GM21367 (cell line): ENCODE results near the gene FAM149A.

Experiments used
- ATAC-seq: cut with Tn5 transposase; IDR thresholded peaks from one replicate; pipeline ENCODE4 v1.9.1; 2021; ENCODE audit not compliant: unreplicated experiment

FAM149A gene

DNA sequence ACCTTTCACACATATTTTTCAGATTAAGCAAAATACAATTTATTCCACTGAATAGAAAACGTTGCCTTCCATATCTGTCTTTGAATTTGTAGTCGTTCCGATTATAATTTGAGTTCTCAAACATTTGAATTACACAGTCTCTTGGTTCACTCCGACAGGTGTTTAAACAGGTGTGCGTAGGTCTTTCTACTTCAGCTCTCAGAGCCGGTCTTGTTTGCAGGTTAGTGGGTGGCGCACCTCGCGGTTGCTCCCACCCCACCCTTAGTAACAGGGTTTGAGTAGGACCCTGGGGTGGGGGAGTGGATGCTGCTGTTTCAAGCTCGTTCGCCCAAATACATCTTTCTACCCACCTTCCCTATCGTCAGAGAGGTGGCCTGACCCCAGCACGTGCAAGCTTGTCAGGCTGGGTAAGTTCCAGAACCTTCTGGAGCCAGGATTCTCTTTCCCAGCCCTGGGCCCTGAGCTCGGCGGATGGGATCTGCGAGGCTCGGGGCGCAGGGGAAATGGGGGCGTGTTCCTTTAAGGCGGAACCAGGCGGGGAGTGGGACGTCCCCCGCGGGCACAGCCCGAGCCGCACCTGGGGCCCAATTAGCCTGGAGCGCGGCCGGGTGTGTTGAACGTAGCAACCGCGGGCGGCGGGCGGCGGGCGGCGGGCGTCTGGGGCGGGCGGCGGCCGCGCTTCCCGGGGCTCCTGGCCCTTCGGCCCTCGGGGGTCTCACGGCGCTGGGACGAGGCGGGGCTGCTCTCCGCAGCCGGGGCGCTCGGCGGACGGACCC, at the start of gene FAM149A:
Gene FAM149A (plus strand): TSS at position 591 of the 776 bp plus-strand sequence.
- ATAC-seq, result peak; percentile 52

DNA sequence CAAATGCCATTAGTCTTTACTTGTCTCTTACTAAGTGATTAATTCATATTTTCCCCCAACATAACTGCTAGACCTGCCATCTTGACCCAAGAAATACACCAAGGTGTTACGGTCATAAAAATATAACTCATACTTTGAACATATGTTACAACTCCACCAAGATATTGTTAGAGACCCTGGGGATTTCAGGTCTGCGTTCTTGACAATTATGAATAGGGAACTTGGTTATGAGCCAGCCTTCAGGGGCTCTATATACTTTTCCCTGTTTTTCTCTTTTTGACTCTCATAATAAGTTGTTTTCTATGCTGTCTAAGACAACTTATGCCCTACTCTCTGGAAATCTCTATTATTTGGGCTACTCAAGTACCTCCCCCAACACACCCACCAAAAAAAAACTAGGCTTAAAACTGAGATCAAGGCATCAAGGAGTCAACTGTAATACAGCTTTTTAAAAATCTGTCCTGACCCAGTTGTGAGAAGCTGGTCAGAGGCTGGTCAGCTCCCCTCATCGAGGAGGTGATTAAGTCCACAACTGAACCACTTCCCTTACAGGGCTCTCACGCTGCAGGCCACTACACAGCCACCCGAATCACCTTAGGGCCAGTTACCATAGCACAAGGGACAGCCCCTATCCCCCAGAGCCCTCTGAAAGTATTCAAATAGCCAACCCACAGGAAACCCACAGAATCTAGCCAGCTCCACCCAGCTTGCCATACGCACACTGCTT, 46.1 kb upstream of the FAM149A start:
- ATAC-seq, result peak; percentile 100

DNA sequence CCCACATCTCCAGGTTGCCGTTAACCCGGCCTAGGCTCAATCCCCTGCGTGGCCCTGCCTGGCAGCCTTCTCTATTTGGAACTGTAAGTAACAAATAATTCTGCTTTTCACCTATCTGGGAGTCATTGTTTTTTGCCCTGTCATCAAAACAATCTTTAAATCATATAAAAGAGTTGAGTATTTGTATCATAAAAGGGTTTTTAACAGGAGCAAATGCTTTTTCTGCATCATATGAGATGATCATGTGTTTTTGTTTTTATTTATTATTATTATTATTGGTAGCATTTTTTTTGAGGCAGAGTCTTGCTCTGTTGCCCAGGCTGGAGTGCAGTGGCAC, 45.6 kb upstream of the FAM149A start:
- no peak for ATAC-seq

DNA sequence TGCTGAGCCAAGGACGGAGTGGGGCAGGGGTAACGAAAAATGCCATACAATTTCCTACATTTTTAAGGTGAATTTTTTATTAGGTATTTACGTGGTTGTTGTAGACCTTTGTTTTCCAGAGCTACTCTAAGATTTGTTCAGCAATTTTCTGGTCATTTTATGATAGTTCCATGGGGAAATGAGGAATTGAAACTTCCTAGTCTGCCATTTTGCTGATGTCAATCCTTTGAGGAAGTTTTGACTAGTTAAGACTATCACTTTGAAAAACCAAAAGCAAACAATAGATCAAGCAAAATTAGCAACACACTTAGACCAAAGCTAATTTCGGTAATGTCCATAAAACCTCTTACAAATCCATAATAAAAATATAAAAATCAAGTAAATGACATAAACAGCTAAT, 42.6 kb upstream of the FAM149A start:
- no peak for ATAC-seq

DNA sequence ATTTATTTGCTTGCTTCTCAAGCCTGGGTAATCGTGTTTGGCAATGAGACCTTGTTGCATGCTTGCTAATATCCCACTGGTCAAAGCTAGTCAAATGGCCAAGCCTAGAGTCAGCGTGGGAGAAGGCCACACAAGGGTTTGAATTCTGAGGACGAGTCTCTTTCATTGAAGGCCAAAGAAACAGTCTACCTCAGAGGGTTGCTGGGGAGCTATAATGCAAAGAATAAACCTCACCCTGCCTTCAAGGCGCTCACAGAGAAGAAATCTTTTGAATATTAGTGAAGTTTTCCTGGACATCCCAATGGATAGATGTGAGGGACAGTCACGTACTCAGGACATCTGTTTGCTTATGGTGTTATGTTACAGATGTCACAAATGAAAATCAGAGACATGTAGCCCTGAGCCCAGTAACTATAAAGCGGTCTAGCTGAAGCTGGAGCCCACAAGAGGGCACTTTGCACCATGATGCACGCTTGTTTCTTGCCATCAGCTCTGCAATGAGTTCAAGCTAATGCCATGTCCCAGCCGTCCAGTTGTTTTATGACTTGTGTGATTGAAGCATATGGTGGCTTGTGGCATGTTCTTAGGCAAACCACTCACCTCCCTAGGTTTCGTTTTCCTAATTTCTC, 36.6 kb upstream of the FAM149A start:
- ATAC-seq, result peak; percentile 94

DNA sequence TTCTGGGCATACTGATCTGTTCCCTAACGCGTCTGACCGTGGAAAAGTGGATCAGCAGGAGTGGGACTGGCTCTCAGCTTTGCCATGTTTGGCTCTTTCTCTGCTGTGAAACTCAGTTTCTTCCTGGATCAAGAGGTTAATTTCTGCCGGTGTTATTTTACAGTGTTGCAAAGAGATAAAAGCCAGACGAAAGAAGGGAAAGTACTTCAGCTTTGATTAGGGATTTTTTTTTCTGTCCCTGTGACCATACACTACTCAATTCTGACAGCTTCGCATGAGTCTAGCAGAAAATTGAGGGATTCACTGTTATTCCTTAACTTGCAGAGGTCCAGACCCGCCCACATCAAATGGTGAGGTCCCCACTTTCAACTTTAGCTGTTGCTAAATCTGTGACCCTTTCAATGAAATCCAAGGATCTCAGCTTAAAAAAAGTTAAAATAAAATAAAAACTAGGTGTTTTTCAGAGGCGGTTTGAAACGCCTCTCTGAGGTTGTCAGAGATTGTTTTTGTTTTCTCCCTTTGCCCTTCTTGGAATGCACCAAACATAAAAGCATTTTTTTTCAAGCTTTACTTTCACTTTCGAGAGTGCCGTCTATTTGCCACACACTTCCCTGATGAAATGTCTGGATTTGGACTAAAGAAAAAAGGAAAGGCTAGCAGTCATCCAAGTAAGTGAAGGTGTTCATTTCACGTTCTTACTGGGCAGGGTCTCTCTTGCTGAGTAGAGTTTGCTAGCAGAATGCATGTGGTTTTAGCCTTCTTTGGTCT, 35.7 kb upstream of the FAM149A start, which contains the start of gene TLR3:
Gene TLR3 (plus strand): TSS at position 576 of the 768 bp plus-strand sequence. CDS start 7,464 bp downstream, outside the sequence.
- ATAC-seq, result peak; percentile 30

DNA sequence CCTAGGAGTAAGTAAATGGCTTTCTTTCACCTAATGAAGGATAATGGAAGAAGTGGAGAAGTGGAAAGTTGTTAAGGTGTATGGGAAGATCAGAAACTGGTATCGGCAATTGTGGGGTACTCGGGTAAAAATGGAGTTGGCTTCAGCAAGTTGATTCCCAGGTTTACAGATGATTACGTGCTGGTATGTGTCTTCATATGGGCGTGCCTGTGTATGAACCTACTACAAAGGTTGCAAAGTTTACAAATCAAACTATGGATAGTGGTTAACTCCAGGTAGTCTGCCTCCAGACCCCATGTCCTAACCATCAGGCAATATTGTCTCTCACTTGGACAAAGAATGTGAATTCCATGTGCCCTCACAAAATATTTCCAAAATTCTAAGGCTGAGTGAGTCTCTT, 34.8 kb upstream of the FAM149A start:
- ATAC-seq, result no peak

DNA sequence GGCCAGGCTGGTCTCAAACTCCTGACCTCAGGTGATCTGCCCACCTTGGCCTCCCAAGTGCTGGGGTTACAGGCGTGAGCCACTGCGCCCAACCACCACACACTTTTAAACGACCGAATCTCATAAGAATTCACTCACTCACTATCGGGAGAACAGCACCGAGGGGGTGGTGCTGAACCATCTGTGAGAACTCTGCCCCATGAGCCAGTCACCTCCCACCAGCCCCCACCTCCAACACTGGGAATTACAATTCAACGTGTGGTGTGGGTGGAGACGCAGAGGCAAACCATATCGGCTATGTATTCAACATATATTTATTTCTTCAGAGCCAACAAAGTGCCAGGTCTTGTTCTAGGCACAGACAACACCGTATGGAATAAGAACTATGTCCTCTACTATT, 32.0 kb upstream of the FAM149A start:
- ATAC-seq, result no peak

DNA sequence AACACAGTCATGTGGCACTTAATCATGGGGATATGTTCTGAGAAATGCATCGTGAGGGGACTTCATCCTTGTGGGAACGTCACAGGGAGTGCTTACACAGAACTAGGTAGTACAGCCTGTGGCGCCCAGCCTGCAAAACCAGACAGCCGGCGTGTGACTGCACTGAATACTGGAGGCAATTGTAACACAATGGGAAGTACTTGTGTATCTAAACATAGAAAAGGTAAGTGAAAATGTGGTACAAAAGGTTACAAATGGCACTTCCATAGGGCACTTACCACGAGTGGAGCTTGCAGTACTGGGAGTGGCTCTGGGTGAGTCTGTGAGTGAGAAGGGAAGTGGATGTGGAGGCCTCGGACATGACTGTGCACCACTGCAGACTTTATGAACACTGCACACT, 30.3 kb upstream of the FAM149A start:
- no peak for ATAC-seq

DNA sequence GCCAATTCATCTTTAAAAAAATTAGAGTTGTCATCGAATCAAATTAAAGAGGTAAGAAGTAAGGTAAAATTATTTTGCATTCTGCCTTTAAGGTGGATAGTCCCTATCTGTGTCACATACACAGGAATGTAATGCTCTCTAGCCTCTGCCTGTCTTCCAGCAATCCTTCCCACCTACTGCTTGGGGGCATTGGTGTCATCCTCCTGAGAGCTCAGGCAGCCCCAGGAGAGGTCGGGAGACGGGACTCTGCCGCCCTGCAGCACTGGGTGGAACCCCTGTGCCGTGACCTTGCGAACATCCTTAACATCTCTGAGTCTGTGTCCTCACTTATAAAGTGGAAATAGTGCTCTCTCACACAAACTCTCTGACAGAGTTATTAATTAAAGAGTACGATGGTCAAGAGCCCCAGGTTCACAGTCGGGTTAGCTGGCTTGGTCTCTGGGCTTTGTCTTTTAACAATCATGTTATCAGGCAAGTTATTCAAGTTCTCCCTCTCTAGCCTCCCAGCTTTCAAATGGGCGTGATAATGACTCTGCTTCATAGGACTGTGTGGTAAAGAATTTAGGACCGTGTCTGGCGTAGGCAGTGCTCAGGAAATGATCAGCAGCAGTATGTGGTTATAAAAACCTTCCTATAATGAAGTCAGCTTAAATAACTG, 25.4 kb upstream of the FAM149A start:
- no peak for ATAC-seq

DNA sequence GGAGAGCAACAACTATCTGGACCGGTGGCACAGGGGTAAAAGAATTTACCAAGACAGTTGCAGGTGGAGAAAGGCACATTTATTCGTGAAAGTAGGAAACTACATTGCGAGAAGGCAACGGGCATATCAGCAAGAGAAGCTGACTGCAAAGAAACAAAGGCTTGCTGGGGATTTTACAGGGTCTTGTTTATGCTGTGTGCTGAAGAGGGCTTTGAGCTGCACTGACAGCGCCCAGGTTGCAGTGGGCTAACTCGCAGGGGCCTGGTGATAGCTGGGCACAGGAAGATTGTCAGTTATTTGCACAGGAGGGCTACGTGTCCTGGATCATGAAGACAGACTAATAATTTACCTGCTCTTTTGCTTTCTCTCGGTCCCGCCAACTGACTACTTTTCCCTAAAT, 24.8 kb upstream of the FAM149A start:
- ATAC-seq, result no peak

DNA sequence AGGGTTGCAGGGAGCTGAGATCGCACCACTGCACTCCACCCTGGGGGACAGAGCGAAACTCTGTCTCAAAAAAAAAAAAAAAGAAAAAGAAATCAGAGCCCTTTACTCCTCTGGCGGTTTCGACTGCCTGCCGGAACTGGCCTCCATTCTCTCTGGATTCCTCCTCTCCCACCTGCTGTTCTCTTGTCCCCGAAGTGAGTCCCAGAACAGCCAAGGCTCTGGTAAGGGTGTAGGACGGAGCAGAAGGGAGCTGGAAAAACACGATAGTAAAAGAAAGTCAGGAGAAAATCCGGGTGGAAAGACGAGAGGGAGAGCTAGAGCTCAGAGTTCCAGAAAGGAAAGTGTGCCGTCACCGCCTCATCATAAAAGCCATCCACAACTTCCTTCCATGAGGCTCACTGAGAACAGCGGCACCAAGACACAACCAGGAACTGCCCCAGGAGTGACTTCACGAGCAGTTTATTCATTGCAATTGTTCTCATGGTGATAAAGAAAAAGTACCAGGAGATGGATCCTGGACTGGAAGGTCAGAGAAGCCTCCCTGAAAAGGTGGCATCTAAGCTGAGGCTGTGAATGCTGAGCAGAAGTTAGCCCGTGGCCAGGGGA, 23.2 kb upstream of the FAM149A start:
- no peak for ATAC-seq

DNA sequence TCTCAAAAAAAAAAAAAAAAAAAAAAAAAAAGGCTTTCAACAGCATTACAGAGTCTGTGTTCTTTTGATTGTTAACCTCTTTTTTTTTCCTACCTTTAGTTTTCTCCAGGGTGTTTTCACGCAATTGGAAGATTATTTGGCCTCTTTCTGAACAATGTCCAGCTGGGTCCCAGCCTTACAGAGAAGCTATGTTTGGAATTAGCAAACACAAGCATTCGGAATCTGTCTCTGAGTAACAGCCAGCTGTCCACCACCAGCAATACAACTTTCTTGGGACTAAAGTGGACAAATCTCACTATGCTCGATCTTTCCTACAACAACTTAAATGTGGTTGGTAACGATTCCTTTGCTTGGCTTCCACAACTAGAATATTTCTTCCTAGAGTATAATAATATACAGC, 22.3 kb upstream of the FAM149A start:
- ATAC-seq, result no peak

DNA sequence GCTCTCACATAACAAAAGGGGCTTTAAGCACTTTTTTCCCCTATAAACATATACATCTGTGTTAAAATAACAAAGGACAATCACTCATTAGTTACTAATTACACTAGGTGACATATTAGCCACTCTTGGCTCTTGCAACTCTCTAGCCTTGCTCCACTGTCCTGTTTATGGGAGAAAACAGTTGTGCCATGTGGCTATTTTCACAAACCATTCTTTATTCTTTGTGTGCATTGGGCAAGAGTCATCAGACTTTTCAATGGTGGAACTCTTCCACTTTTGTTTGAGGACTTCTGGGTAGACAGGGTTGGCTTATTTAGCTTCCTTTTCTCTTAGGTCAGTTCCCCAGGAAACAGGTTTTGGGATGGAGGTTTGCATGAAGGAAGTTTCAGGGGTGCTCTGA, 16.0 kb upstream of the FAM149A start:
- no peak for ATAC-seq

DNA sequence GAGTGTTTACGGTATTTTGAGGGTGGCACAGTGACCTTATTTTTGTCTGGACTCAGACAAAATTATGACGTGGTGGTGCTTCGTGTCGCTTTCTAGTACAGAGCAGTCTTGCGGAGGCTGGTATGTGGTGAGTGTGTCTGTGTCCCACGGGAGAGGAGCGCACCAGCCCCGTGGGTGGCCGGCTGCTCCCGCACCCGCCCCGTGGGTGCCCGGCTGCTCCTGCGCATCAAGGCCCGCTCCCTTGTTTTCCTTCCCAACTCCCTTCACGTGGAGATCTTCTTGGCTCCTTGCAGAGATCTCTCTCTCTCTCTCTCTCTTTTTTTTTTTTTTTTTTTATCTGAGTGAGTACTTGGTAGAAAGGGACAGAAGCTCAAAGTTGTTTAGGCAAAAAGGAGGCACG, 12.2 kb upstream of the FAM149A start:
- no peak for ATAC-seq

DNA sequence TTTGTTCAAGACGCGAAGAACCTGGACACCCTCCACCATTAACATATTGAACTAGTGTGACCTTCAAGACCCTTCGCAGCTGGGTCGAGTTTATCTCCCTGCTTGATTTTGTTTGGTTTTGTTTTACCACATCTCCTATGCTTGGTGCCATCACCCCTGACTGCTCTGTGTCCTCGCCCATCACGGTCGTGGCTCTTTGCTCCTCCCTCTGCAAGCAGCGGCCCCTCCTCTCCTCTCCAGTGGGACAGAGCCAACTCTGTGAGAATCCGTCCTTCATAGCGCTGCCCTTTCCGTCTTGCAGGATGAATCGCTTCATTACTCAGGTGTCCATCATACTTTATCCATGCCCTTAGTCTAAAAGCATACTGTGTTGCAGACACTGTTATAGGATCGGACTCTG, 9.1 kb upstream of the FAM149A start:
- ATAC-seq, result no peak

DNA sequence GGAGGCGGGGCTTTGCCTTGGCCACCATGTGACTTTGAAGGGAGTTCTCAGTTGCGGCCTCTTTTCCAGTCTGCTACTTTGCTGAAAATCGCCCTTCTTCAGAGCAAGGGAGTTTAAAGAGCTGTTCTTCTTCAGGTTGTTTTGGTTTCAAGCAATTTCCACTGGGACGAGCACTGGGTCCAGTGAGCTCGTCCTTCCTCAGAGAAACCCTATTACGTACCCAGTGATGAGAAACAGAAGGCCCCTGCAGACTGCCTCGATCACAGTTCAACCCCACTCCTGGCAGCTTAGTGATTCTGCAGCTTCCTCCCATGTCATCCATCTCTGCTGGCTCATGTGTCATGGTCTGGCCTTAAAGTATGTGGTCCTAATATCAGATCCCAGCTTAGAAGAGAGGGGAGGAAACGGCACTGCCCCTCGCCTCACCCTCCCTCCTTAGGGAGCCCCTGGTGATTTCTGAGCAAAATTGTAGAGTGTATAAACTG, 7.8 kb upstream of the FAM149A start:
- ATAC-seq, result no peak

DNA sequence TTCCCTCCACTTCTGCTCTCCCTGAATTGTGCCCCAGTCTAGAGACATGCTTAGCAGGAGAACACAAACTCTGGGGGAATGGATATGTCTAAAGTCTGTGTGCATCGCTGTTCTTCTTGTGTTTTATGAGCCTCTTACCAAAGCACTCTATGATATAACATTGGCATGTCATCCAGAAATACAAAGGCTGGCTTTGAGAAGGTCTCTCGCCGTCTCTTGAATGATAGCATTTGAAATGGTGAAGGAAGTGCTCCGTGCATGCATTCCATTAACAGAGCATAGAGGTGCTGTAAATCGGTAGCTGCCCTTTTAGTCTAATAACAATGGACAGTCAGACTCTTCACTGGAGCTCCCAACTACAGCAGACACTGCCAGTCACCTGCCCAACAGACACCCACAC, 7.1 kb upstream of the FAM149A start:
- no peak for ATAC-seq

DNA sequence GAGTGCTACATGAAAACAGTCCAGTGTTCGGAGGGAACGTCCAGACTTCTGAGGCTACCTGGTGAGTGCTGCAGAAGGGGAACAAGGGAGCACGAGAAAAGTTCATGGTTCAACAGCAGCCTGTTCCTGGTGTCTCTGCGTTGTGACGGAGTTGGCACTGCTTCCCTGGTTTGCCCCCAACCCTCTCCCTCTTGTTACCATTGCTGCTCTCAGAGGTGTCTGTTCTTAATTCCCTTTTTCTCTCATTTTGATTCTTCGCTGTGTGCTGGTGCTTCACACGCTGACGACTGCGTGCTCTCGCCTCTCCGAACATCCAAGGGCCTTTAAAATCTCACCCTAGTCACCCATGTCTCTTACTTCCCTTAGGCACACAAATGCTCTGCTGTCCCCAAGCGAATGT, 1.6 kb upstream of the FAM149A start:
- no peak for ATAC-seq
